ENCODE data around the gene ECI1.

Gene ECI1

DNA sequence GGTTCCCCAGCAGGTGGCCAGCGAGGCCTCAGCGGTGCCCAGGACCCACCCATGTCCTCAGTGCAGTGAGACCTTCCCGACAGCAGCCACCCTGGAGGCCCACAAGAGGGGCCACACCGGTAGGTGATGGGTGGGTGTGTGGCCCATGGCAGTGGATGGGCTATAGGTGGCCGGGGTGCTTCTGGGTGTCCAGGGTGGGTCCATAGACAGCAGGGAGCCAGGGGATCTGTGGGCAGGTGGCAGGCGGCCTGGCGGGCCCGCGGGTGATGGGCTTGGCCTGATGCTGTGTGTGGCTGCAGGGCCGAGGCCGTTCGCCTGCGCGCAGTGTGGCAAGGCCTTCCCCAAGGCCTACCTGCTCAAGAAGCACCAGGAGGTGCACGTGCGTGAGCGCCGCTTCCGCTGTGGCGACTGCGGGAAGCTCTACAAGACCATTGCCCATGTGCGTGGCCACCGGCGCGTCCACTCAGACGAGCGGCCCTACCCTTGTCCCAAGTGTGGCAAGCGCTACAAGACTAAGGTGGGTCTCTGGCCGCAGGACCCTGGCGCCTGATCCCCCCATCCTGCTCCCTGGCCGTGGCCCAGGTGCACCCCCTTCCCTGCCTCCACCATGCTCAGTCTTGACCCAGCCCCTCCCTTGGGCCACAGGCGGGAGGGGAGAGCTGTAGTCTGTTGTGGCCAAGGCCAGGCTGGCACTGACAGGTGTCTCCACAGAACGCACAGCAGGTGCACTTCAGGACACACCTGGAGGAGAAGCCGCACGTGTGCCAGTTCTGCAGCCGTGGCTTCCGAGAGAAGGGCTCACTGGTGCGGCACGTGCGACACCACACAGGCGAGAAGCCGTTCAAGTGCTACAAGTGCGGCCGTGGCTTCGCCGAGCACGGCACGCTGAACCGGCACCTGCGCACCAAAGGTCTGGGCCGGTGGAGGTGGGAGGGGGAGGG, 17.2 kb downstream of the ECI1 start:
- no peak for DNase-seq (ENCODE audit: low read depth in 4 of 4, low spot score in 1 of 4)

DNA sequence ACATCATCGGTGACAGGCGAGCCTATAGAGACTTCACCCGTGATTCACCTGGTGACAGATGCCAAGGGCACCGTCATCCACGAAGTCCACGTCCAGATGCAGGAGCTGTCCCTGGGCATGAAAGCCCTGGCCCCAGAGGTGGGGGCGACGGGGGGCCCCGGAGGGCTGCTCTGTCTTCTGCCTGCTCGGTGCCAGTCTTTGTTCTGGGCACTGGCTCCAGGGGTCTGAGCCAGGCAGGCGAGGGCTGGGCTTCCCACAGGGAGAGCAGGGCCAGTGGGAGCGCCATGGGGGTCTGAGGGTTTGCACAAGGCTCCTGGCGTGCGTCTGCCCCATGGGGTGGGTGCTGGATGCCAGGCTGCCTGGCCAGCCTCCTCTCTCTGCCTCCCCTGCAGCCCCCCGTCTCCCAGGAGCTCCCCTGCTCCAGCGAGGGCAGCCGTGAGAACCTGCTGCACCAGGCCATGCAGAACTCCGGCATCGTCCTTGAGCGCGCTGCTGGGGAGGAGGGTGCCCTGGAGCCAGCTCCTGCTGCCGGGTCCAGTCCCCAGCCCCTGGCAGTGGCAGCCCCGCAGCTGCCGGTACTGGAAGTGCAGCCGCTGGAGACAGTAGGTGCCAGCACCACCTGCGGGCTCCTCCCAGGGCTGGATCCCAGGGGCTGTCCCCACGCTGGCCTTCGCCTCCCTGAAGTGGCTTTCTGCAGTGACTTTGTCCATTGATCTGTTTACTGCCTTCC, 18.2 kb downstream of the ECI1 start:
- no peak for DNase-seq (ENCODE audit: low read depth in 4 of 4, low spot score in 1 of 4)

DNA sequence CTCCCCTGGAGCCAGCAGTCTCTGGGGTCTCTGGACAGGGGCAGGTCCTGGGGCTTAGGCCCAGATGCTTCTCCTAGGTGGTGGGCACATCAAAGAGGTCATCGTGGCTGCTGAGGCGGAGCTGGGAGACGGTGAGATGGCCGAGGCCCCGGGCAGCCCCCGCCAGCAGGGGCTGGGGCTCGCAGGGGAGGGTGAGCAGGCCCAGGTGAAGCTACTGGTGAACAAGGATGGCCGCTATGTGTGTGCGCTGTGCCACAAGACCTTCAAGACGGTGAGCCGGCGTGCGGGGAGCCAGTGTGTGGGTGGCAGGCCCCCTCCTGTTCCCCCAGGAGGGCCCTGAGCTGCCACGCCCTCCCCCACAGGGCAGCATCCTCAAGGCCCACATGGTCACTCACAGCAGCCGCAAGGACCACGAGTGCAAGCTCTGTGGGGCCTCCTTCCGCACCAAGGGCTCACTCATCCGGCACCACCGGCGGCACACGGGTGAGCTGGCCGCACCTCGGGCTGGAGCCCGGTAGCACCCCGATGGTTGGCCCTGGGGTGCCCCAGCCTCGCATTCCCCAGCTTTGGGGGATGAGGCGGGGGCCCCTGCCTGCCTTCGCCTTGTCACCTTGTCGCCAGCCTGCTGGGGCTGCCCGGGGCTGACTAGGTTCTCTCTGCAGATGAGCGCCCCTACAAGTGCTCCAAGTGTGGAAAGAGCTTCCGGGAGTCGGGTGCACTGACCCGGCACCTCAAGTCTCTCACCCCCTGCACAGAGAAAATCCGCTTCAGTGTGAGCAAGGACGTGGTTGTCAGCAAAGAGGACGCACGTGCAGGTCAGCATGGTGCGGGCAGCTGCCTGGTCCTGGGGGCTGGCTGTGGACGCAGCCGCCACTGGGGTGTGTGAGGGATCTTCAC, 19.0 kb downstream of the ECI1 start:
- DNase-seq (ENCODE audit: low read depth in 4 of 4, low spot score in 1 of 4): no peak

DNA sequence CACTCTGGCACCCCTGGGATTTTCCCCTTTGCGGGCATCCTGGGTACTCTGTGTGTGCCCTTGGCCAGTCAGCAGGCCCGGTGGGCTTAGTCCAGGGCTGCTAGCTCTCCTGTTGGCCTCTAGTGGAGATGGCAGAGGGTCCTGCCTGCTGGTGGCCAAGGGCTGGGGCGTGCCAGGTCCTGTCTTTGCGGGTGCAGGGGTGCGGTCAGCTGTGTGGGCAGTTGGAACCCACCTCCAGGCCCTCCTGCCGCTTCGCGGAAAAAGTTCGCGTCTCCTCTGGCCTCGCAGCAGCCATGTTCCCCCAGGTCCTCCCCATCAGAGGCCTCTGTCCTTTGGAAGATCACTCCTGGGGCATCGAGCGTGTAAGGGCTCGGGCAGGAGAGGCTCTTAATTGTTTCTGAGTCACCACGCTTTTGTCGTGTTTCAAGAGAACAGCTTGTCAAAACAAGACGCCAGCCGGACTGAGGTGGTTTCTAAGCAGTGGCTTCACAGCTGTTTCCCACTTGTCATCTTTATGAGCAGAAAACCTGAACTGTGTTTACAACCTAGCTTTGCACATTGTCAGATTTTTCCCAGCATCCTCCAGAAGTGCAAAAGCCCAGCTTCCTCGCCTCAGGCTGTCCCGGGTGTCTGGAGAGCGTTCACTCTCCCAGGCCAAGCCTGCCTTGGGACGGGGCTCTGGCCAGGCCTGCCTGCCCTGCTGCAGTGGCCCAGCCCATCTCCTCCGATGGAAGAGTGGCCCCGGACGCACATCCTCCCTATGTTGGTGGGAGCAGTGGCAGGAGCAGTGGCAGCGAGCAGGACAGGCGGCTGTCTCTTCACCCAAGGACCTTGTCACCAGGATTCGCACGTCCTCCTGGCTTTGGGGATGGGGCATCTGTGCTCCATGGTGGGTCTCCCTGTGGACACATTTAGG, 20.1 kb downstream of the ECI1 start:
- no peak for DNase-seq (ENCODE audit: low read depth in 4 of 4, low spot score in 1 of 4)

DNA sequence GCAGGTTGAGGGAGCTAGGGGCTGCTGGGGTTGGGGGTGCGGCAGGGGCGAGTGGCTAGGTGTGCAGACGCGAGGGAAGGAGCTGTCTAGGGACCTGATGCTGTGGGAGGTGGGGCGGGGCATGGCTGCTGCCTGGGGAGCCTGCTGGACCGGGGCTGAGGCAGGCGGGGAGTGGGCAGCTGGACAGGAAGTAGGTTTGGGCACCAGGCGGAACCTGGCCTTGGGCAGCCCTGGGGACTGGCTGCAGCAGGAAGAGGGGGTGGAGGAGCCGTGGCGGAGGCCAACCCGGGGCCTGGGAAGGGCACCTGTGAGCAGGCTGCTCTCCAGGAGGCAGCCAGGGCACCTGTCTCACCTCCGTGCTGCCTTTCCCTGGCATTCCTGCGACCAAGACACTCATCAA, 21.0 kb downstream of the ECI1 start:
- no peak for DNase-seq (ENCODE audit: low read depth in 4 of 4, low spot score in 1 of 4)

DNA sequence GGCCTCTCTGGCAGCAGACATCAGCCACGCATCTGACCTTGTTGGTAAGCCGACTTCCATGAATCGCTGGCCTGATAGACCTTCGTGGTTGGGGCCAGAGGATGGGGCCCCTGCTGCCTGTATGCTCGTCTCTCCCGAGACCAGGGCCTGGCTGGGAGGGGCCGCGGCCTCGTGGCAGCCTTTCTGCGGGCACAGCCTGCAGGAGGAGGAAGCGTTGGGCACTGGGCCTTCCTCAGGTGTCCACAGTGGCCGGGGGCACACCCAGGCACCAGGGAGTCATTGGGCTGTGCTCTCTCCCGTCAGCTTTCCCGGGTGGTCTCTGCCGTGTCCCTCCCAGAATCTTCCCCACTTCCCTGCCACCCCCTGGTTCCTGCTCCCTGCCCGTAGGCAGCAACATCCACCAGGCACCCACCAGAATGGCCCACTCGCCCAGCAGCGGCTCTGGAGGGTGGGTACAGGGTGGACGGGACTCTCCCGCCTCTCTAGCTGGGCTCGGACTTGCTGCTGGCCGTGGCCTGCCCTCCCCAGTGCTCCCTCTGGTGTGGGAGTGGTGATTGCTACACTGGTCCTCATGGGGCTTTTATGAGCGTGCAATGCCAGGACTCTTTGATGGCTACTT, 21.6 kb downstream of the ECI1 start:
- DNase-seq (ENCODE audit: low read depth in 4 of 4, low spot score in 1 of 4): no peak

DNA sequence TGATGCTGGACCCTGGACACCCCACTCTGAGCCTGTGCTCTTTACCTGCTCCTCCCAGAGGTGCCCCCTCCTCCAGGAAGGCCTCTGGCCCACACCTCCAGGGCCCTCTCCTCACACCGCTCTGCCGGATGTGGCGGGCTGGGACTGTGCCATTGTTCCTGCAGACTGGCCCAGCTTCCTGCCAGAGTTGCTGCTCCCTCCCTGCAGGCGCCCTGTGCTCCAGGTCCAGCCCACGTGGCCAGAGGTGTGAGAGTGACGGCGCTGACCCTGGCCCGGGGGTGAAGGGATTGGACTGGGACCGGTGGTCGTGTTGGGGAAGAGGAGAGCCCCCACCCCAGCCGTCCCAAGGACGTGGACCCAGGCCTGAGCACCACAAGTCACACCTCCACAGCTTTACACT, 22.3 kb downstream of the ECI1 start:
- DNase-seq (ENCODE audit: low read depth in 4 of 4, low spot score in 1 of 4): no peak

DNA sequence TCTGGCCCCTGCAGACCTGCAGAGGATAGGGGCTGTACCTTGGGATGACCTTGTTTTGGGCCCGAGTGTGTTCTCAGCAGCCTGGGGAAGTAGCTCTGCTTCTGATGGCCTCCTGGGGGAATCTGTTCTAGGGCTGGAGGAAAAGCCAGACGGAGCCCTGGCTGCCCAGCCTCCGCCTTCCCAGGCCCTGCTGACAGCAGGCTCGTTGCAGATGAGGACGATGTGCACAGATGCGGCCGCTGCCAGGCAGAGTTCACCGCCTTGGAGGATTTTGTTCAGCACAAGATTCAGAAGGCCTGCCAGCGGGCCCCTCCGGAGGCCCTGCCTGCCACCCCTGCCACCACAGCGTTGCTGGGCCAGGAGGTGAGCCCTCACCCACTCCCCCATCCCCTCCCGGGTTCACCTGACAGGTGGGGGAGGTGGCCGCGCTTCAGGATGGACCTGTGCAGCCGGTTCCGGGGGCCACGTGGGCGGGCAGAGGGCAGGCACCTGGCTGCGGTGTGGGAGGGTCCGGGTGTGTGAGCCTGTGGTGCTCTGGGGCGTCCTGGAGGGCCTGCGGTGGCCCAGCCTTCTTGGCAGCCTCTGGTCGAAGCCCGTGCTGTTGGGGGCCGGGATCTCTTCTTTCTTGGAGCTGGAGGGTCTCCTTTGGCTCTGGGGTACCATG, 23.1 kb downstream of the ECI1 start:
- no peak for DNase-seq (ENCODE audit: low read depth in 4 of 4, low spot score in 1 of 4)

DNA sequence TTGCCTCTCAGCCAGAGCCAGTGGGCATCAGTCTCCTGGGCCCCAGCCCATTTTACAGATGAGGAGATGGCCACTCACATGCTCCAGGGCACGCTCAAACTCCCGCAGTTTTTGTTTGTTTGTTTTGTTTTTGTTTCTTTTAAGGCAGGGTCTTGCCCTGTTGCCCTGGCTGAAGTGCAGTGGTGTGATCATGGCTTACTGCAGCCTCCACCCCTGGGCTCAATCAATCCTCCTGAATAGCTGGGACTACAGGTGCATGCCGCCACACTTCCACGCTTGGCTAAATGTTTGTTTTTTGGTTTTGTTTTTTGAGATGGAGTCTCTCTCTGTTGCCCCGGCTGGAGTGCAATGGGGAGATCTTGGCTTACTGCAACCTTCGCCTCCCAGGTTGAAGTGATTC, 24.5 kb downstream of the ECI1 start:
- no peak for DNase-seq (ENCODE audit: low read depth in 4 of 4, low spot score in 1 of 4)

DNA sequence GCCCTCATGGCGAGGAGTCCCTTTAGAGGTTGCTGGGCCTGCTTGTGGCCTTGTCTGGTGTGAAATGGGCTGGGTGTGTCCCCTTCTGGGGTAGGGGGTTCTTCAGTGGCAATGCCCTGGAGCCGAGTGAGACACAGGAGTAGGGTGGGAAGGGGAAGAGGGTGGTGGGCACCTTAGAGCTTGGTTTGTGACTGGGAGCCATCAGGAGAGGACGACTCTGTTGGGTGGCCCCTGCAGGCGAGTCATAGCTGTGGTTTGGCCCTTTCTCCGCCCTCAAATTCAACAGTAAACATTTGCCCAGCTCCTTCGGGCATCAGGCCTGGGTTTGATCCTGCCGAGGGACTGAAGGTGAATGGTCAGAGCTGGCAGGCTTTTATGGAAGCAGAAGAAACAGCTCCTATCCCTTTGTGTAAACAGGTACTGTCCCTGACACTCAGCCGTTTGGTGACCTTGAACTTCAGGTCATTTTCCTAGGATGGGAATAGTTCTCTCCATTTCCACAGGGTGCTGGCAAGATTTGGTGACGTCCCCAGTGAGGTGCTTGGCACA, 25.1 kb downstream of the ECI1 start:
- no peak for DNase-seq (ENCODE audit: low read depth in 4 of 4, low spot score in 1 of 4)

DNA sequence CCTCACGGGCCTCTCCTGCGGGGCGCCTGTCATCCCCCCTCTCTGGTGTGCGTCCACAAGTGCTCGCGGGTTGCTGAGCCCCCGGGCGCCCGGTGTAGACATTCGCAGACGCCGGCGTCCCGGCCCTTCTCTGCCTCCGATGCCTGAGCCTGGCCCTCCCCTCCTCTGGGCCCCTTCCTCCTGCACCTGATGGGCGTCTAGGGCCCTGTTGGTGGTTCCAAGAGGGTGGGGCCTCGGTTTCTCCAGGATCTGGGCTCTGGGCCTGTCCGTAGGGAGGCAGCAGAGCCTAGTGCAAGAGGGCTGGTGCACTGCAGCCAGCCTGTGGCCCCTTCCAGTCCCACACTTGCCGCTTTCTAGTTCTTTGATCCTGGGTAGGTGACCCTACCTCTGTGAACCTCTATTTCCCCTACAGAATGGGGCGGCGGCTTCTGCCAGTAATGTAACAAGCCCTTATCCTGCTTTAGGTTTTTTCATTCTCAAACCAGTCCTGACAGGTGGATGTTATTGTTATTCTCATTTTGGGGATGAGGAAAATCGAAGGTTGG, 27.4 kb downstream of the ECI1 start:
- DNase-seq (ENCODE audit: low read depth in 4 of 4, low spot score in 1 of 4): no peak

DNA sequence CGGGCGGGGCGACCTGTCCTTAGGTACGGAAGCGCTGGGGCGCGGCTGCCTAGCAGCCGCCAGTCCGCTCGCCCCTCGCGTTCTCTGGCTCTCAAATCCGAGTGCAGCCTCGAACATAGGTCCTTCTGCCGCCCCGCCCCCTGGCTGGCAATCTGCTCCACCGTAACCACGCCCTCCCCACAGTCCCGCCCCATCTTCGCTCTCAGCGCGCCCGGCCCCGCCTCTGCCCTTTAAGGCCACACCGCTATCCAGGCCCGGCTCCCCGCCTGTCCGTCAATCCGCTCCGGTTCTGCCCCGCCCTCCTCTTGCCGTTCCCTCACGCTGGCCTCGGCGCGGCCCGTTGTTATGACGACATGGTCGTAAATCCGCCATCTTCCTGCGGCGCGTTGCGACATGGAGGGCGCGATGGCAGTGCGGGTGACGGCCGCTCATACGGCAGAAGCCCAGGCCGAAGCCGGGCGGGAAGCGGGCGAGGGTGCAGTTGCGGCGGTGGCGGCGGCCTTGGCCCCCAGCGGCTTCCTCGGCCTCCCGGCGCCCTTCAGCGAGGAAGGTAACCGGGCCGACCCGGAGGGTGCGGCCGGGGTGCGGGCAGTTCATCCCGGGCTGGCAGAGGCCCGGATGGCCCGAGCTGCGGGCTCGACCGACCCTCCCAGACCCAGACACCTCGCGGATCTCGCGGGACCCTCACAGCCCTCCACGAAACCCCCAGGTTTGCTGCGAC, 28.0 kb downstream of the ECI1 start, which contains the start of gene E4F1:
TSS of gene E4F1 (plus strand) at position 371 of the 721 bp plus-strand sequence. CDS start at position 394, 23 bp downstream.
- peak; percentile 99 to 100 (median 100) for DNase-seq (ENCODE audit: low read depth in 4 of 4, low spot score in 1 of 4)

DNA sequence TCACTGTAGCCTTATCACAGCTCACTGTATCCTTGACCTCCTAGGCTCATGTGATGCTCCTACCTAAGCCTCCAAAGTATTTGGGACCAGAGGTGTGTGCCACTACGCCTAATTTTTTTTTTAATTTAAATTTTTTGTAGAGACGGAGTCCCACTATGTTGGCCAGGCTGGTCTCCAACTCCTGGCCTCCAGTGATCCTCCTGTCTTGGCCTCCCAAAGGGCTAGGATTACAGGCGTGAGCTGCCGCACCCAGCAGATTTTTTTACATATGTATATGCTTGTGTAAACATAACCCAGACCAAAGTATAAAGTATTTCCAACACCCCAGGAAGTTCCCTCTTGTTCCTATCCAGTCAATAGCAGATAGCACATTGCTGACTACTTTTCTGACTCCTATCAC, 35.1 kb downstream of the ECI1 start:
- DNase-seq (ENCODE audit: low read depth in 4 of 4, low spot score in 1 of 4): no peak

DNA sequence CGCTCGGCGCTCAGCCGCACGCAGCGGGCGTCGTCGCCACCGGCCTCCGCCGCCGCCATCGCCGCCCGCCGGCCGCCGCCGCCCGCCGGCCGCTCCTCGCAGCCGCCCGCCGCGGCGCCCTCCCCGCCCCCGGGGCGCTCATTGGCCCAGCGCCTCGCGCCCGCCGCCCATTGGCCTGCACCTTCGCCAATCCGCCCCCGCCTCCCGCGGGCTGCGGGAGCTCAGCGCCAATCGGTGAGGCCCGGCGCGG, 36.7 kb downstream of the ECI1 start, which contains the start of gene PGP:
TSS of gene PGP (minus strand) at position 122 of the 250 bp plus-strand sequence. CDS start at position 59, 63 bp downstream.
- no peak for DNase-seq (ENCODE audit: low read depth in 4 of 4, low spot score in 1 of 4)

DNA sequence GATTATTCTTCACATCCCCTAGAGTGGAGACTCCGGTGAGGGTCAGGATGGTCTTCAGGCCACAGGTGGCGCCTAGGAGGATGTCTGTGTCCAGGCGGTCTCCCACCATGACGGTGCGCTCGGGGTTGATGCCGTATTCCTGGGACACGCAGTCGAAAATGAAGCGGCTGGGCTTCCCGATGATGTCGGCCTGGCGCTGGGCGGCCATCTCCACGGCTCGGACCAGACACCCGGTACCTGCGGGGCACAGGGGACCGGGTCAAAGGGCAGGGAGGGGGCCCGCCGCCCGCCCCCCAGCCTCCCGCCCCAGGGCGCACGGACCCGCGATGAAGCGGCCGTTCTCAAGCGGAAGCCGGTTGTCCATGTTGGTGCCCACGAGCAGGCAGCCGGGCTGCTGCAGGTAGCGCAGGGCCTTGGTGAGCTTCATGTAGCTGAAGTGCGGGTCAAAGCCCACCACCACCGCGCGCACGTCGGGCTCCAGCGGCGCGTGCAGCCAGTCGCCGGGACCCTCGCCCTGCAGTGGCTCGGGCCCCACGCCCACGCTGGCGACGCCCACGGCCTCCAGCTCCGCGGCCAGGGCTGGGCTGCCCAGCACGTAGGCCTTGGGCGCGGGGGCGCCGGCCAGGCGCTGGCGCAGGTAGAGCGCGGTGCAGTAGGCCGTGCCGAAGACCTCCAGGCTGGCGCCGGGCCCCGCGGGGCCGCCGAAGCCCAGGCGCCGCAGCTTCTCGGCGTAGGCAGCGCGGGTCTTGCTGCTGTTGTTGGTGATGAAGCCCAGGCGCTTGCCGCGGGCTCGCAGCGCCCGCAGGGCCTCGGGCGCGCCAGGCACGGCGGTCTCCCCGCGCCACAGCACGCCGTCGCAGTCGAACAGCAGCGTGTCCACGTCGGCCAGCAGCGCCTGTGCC, 37.3 kb downstream of the ECI1 start:
- DNase-seq (ENCODE audit: low read depth in 4 of 4, low spot score in 1 of 4): no peak

DNA sequence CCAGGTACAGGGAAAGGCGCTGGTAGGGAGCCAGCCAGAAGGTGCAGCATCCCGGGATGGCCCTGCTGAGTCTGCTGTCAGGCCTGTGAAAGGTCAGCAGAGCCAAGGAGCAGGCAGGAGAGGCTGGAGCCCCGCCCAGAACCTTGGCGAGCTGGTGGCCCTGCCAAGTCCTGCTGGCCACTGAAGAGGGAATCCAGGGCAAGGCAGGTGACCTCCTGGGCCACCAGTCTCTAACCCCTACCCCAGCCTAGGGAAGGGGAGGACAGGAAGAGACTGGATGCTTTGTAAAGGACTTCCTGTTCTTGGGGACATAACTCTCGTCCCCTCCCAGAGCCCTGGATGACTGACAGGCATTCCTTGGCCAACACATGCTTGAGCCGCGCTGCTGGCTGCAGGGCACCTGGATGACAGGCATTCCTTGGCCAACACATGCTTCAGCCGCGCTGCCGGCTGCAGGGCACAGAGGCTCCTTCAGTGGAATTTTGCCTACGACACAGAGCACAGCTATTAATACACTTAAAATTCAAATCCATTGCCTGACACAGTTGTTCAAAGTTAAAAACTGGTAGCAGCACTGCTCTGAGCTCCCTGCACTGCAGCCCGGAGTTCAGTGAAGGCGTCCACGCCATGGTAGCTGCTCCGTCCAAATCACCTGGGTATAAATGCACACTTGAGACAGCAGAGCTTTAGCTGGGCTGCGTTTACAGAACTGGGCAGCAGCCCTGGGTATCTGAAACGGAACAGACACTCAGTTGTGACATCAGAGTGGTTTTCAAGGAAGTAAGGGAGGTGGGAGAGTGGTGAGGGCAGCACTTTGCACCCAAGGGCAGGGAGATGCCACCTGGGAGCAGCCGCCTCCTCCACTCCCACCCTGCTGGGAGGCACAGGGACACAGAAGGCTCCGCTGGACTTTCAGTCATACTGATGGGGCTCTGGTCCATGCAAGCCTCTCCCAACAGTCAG, 38.7 kb downstream of the ECI1 start:
- DNase-seq (ENCODE audit: low read depth in 4 of 4, low spot score in 1 of 4): no peak

All from stimulated activated CD4-positive, alpha-beta T cell treated with anti-CD3 and anti-CD28 coated beads, Interleukin-1b, Interleukin-23, amount 100 ng/mL, for 24 hours (primary cell).